Skeletal muscle satellite cell (primary cell): ENCODE data around the gene GNAZ.

Experiments used
- H3K27me3 ChIP-seq: 2 replicates; pipeline ENCODE4 v1.7.0; 2013; ENCODE audit warnings: low read length; ENCODE audit not compliant: control insufficient read depth, insufficient read depth
- H3K36me3 ChIP-seq: 2 replicates; pipeline ENCODE4 v1.7.0; 2013; ENCODE audit warnings: mild to moderate bottlenecking, control low read depth, low read length; ENCODE audit not compliant: insufficient read depth
- H3K4me1 ChIP-seq: 2 replicates; pipeline ENCODE4 v1.7.0; 2013; ENCODE audit warnings: low read length; ENCODE audit not compliant: control insufficient read depth, insufficient read depth
- H3K4me2 ChIP-seq: 2 replicates; pipeline ENCODE4 v1.7.0; 2013; ENCODE audit warnings: mild to moderate bottlenecking, low read length
- H3K4me3 ChIP-seq: 2 replicates; pipeline ENCODE4 v1.7.0; 2013; ENCODE audit warnings: low read length
- H3K9ac ChIP-seq: 2 replicates; pipeline ENCODE4 v1.7.0; 2013; ENCODE audit warnings: mild to moderate bottlenecking, low read depth, low read length, moderate library complexity
- H3K9me3 ChIP-seq: replicated peaks from 2 replicates; pipeline ENCODE4 v1.7.0; 2013; ENCODE audit warnings: mild to moderate bottlenecking, control low read depth, low read length

Gene GNAZ

GRCh38 chr22:23083315-23084021 lies 13.1 kb downstream of the GNAZ start:
- Histone ChIP-seq H3K4me3 (no peak overlapping the region), H3K36me3 (no peaks in the 10 kb centered on the region), H3K4me1 (no peaks in the 10 kb centered on the region), H3K9ac (no peak overlapping the region), H3K27me3 (peaks cover 17% of the 10 kb centered on the region), H3K4me2 (no peak overlapping the region), H3K9me3 (no peaks in the 10 kb centered on the region)

GRCh38 chr22:23084453-23085350 lies 14.4 kb downstream of the GNAZ start:
- H3K9ac ChIP-seq, result no peak overlapping the region
- no peaks in the 10 kb centered on the region for H3K4me1 ChIP-seq
- H3K36me3 ChIP-seq, result no peaks in the 10 kb centered on the region
- H3K9me3 ChIP-seq, result no peaks in the 10 kb centered on the region
- no peak overlapping the region for H3K4me2 ChIP-seq
- peaks cover 17% of the 10 kb centered on the region for H3K27me3 ChIP-seq
- no peak overlapping the region for H3K4me3 ChIP-seq

- Histone ChIP-seq H3K27me3 (peaks cover 13% of the 10 kb centered on the region), H3K4me1 (no peaks in the 10 kb centered on the region), H3K36me3 (no peaks in the 10 kb centered on the region), H3K4me2 (no peak overlapping the region), H3K4me3 (no peak overlapping the region), H3K9ac (no peak overlapping the region), H3K9me3 (no peaks in the 10 kb centered on the region)
Measured at GRCh38 chr22:23085351-23085671, 15.0 kb downstream of the GNAZ start.

- Histone ChIP-seq H3K4me2 (no peak overlapping the region), H3K36me3 (no peaks in the 10 kb centered on the region), H3K4me3 (no peak overlapping the region), H3K9ac (no peak overlapping the region), H3K27me3 (peaks cover 12% of the 10 kb centered on the region), H3K4me1 (no peaks in the 10 kb centered on the region), H3K9me3 (no peaks in the 10 kb centered on the region)
Measured at GRCh38 chr22:23085785-23086184, 15.5 kb downstream of the GNAZ start.

DNA sequence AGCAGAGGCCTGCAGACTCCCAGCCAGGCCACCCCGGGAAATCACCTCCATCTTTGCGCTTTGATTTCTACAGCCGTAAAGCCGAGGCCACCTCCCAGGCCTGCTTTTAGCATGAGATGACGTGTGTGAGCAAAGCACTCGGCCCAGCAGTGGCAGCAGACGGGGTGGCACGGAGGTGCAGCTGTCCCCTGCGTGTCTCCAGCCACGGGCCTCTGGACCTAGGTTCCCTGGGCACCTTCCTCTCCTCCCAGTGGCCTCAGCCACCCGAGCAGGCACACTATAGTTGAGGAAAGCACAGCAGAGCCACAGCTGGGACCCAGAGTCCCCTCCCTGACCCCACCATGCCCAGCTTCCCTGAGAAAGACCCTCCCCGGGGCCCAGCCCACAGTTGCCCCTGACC lies 15.9 kb downstream of the GNAZ start:
- no peak overlapping the region for H3K9ac ChIP-seq
- peaks cover 12% of the 10 kb centered on the region for H3K27me3 ChIP-seq
- no peak overlapping the region for H3K4me3 ChIP-seq
- no peak overlapping the region for H3K4me2 ChIP-seq
- no peaks in the 10 kb centered on the region for H3K36me3 ChIP-seq
- no peaks in the 10 kb centered on the region for H3K4me1 ChIP-seq
- H3K9me3 ChIP-seq, result no peaks in the 10 kb centered on the region

GRCh38 chr22:23086787-23087186 lies 16.5 kb downstream of the GNAZ start:
- Histone ChIP-seq H3K4me1 (no peaks in the 10 kb centered on the region), H3K4me2 (no peak overlapping the region), H3K36me3 (no peaks in the 10 kb centered on the region), H3K27me3 (peaks cover 12% of the 10 kb centered on the region), H3K9ac (no peak overlapping the region), H3K4me3 (no peak overlapping the region), H3K9me3 (no peaks in the 10 kb centered on the region)

DNA sequence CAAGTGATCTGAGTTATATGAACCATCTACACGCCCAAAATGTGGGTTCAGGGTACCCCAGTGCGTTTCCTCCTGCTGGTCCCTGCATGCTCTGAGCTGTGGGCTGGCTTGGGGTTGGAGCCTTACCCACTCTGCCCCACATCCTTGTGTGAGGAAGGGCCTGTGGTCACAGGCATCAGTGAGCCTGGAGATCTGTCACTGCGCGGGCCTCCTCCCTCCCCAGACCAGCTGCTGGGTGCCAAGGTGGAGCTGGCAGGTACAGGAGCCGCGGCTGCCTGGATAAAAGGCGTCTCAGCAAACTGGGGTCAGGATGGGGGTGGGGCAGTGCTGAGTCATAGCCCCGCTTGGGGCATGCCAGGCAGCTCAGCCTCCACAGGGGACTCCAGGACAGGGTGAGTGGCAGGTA lies 17.9 kb downstream of the GNAZ start:
- Histone ChIP-seq H3K36me3 (no peaks in the 10 kb centered on the region), H3K9ac (no peak overlapping the region), H3K4me2 (no peak overlapping the region), H3K9me3 (no peaks in the 10 kb centered on the region), H3K27me3 (peaks cover 12% of the 10 kb centered on the region), H3K4me3 (no peak overlapping the region), H3K4me1 (no peaks in the 10 kb centered on the region)

DNA sequence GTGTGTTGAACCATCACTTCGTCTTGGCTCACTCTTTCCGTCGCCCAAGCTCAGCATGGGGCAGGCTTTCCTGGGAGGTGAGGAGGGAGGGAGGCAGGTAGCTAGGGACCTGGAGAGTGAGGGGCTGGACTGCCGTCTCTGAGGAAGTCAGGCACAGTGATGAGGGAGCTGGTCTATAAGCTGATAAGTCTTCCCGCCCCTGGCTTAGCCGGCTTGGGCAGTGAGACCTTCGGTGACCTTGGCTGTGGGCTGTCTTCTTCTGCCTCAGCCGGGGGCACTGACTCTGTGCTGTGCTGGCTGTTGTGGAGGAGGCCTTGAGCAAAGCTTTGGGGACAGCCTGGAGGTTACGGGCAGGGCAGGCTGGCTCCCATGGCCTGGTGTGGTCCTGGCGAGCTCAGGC lies 18.7 kb downstream of the GNAZ start:
- no peak overlapping the region for H3K4me2 ChIP-seq
- H3K4me3 ChIP-seq, result no peak overlapping the region
- H3K9me3 ChIP-seq, result no peaks in the 10 kb centered on the region
- H3K9ac ChIP-seq, result no peak overlapping the region
- H3K4me1 ChIP-seq, result no peaks in the 10 kb centered on the region
- H3K27me3 ChIP-seq, result peaks cover 10% of the 10 kb centered on the region
- H3K36me3 ChIP-seq, result no peaks in the 10 kb centered on the region

DNA sequence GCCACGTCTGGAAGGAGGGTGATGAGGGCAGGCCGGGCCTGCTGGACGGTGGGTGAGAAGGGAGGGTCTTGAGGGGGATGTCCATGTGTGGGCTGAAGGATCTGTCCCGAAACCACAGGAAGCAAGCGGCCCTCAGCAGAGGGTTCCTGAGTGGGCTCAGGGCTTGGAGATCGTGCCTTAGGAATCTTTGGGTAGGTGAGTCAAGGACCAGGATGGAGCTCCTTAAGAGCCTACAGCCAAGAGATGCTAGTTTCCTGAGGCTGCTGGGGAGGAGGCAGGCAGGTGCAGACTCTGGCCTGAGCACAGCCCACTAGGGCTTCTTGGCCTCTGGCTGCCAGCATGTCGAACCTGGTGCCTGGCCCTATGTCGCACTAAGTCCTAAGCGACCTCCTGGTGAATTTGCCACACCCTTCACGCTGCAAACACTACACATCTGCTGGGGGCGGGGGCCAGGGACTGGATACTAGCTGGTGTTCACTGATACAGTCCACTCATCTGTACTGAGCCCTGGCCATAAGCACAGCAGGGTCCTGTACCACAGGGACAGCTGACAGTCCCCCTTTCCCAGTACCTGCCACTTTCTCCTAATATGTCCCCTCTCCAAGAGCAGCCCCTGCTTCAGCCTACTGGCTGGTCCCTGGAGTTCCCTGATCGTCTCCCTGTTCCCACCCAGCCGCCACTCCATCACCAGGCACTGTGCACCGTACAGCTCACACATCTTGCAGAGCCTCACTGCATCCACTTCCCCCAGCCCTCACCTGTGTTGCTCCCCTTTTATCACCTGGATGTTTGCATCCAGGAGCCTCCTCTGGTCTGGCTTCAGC lies 19.5 kb downstream of the GNAZ start:
- Histone ChIP-seq H3K9ac (no peak overlapping the region), H3K27me3 (peaks cover 8% of the 10 kb centered on the region), H3K4me1 (no peaks in the 10 kb centered on the region), H3K36me3 (no peaks in the 10 kb centered on the region), H3K9me3 (no peaks in the 10 kb centered on the region), H3K4me2 (no peak overlapping the region), H3K4me3 (no peak overlapping the region)

DNA sequence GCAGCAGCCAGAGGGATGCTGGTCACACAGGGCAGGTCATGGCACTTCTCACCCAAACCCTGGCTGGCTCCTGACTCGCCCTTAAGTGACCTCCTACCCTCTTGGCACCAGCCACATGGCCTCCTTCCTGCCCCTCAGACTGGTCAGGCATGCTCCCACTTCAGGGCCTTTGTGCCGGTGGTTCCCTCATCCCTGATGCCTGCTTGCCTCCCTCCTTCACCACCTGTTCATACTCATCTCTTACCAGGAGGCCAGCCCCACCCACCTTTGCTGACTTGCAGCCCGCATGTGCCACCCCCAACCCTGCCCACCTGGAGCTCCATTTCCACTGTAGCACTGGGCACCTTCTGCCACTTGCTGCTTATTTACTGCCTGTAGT lies 20.1 kb downstream of the GNAZ start:
- Histone ChIP-seq H3K9me3 (no peaks in the 10 kb centered on the region), H3K9ac (no peak overlapping the region), H3K4me3 (no peak overlapping the region), H3K36me3 (no peaks in the 10 kb centered on the region), H3K4me1 (no peaks in the 10 kb centered on the region), H3K27me3 (peaks cover 3% of the 10 kb centered on the region), H3K4me2 (no peak overlapping the region)

GRCh38 chr22:23091760-23092159 lies 21.4 kb downstream of the GNAZ start:
- no peaks in the 10 kb centered on the region for H3K36me3 ChIP-seq
- no peaks in the 10 kb centered on the region for H3K4me1 ChIP-seq
- H3K4me3 ChIP-seq, result no peak overlapping the region
- H3K27me3 ChIP-seq, result no peaks in the 10 kb centered on the region
- H3K4me2 ChIP-seq, result no peak overlapping the region
- no peaks in the 10 kb centered on the region for H3K9me3 ChIP-seq
- H3K9ac ChIP-seq, result no peak overlapping the region
